ENCODE data around the gene ZNF630. TPM values are rescaled to one million over a fixed set of nuclear protein-coding genes. Genes with fewer than 3 reads are reported as not detected.
A peak's percentile ranks its signal among the peaks of the same experiment; 100 is the strongest.
"Not testable (repeated sequence)": the region's sequence is repeated elsewhere in the genome, so short reads cannot be mapped to it uniquely, and the experiment has no call there.

The ZNF630 gene
- total RNA-seq, 3 donors from 2014 or later = 2.2 to 8.0 (median 6.6) TPM

- intact Hi-C loops (cut with DNase I; ENCODE audit: low total_unique reads) = no loop called here
- H3K9me3 ChIP-seq = no peaks in the 10 kb centered on the region
- no peaks in the 10 kb centered on the region for H3K4me1 ChIP-seq
- no peak for TF ChIP-seq CTCF (IDR thresholded peaks at IDR 0.05)
- no peak for TF ChIP-seq POLR2AphosphoS5 (IDR thresholded peaks at IDR 0.05)
- no peak overlapping the region for H3K4me3 ChIP-seq
- no peaks in the 10 kb centered on the region for H3K36me3 ChIP-seq
- peak overlapping the region; percentile 23 to 35 for H3K27ac ChIP-seq
- H3K27me3 ChIP-seq = peaks cover 0 to 29% of the 10 kb centered on the region in 2 donors
- no peak for DNase-seq (ENCODE audit: low spot score in 2 of 2)
These were observed 25.8 kb downstream of the ZNF630 start for GRCh38 chrX:48045410-48046311.

GRCh38 chrX:48043056-48043455 is 28.4 kb downstream of the ZNF630 start:
- TF ChIP-seq CTCF (IDR thresholded peaks at IDR 0.05) = no peak
- TF ChIP-seq POLR2A (IDR thresholded peaks at IDR 0.05) = no peak
- TF ChIP-seq POLR2AphosphoS5 (IDR thresholded peaks at IDR 0.05) = no peak
- no peaks in the 10 kb centered on the region for H3K4me1 ChIP-seq
- no peaks in the 10 kb centered on the region for H3K36me3 ChIP-seq
- no peak overlapping the region for H3K4me3 ChIP-seq
- intact Hi-C loops (cut with DNase I; ENCODE audit: low total_unique reads) = no loop called here
- DNase-seq (ENCODE audit: low spot score in 2 of 2) = no peak
- H3K9me3 ChIP-seq = no peaks in the 10 kb centered on the region
- peaks cover 0 to 23% of the 10 kb centered on the region in 2 donors for H3K27me3 ChIP-seq
- no peak overlapping the region for H3K27ac ChIP-seq

GRCh38 chrX:48035891-48036290 is 35.5 kb downstream of the ZNF630 start:
- no peak overlapping the region for H3K4me3 ChIP-seq
- H3K27ac ChIP-seq = no peak overlapping the region
- intact Hi-C loops (cut with DNase I; ENCODE audit: low total_unique reads) = no loop called here
- no peaks in the 10 kb centered on the region for H3K9me3 ChIP-seq
- DNase-seq (ENCODE audit: low spot score in 2 of 2) = no peak
- no peaks in the 10 kb centered on the region for H3K36me3 ChIP-seq
- no peak for TF ChIP-seq POLR2AphosphoS5 (IDR thresholded peaks at IDR 0.05)
- TF ChIP-seq POLR2A (IDR thresholded peaks at IDR 0.05) = no peak
- TF ChIP-seq CTCF (IDR thresholded peaks at IDR 0.05) = no peak
- no peaks in the 10 kb centered on the region for H3K4me1 ChIP-seq
- H3K27me3 ChIP-seq = no peaks in the 10 kb centered on the region

- H3K27ac ChIP-seq; H3K4me1 ChIP-seq; DNase-seq (ENCODE audit: low spot score in 2 of 2); intact Hi-C loops (cut with DNase I; ENCODE audit: low total_unique reads); H3K9me3 ChIP-seq; H3K4me3 ChIP-seq; H3K36me3 ChIP-seq: not testable (repeated sequence)
- H3K27me3 ChIP-seq = peaks cover 0 to 14% of the 10 kb centered on the region in 2 donors
These were observed 40.7 kb downstream of the ZNF630 start for GRCh38 chrX:48030641-48031173.

GRCh38 chrX:48030237-48030636 is 41.2 kb downstream of the ZNF630 start:
- no peaks in the 10 kb centered on the region for H3K9me3 ChIP-seq
- intact Hi-C loops (cut with DNase I; ENCODE audit: low total_unique reads) = no loop called here
- H3K4me3 ChIP-seq = no peak overlapping the region
- no peak for DNase-seq (ENCODE audit: low spot score in 2 of 2)
- no peaks in the 10 kb centered on the region for H3K36me3 ChIP-seq
- no peak overlapping the region for H3K27ac ChIP-seq
- no peaks in the 10 kb centered on the region for H3K4me1 ChIP-seq
- TF ChIP-seq POLR2A (IDR thresholded peaks at IDR 0.05) (no peak), CTCF (IDR thresholded peaks at IDR 0.05) (no peak), POLR2AphosphoS5 (IDR thresholded peaks at IDR 0.05) (no peak)
- peaks cover 0 to 14% of the 10 kb centered on the region in 2 donors for H3K27me3 ChIP-seq

All from breast epithelium (tissue), 4 donors.